Neuronal stem cell (in vitro differentiated cells): ENCODE measurements around the gene ENPEP. TPM values are rescaled to one million over a fixed set of nuclear protein-coding genes. Genes with fewer than 3 reads are reported as not detected.

Experiments used
- small RNA-seq: library from polyadenylated mRNA; stranded (forward); fragments of <200 nt; extraction: miRNeasy Mini kit (QIAGEN cat#:217004); gene quantifications from one replicate; pipeline ENCODE3, GENCODE V24; 2013; ENCODE audit not compliant: insufficient read depth

ENPEP gene

Small RNA genes lying within 50 kb of the gene (small RNA-seq; reads per million reads assigned to genes)
- not detected for gene RF00494
